DMS79 (cell line): ENCODE measurements around the gene PEX12.
"Not testable (repeated sequence)": the region's sequence is repeated elsewhere in the genome, so short reads cannot be mapped to it uniquely, and the experiment has no call there.

Source experiments
- DNase-seq: peaks from one replicate; lab custom pipeline; 2025; lab: John Stamatoyannopoulos, UW

PEX12 gene

GRCh38 chr17:35577830-35578196, 558 bp downstream of the PEX12 start:
- DNase-seq, result no peak

DNA sequence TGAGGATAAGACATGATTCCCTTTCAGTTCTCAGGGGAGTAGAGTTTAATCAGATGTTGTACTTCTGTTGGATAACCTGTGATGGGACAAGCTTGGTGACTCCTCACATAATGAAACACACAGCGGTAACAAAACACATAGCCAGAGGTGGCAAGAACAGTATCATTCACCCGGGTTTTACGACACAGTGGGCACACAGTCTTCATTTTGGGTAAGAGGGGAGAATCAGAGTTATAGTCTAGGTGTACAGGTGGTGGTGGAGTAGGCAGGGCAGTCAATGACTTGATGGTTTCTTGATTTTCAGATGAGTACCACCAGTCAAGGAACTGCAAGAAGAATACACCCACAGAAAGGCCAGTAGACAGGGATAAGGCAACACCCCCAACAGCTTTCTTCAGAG, 2.6 kb downstream of the PEX12 start:
- no peak for DNase-seq

DNA sequence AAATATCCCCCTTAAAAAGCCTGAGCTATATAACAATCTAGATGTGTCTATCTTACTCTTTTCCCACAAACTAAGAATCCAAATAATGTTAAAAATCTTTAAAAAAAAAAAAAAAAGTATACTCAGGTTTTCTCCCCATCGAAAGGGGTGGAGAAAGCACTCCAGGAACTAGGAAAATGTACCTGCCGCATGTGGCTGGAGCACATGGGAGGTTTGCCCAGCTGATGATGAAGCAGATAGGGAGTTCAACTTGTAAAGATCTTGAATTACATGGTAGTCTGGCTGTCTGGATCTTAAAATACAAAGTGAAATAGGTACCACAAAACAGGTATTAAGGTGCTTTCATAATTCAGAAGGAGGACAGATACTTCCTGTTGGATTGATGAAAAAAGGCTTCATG, 9.0 kb downstream of the PEX12 start:
- DNase-seq, result no peak

DNA sequence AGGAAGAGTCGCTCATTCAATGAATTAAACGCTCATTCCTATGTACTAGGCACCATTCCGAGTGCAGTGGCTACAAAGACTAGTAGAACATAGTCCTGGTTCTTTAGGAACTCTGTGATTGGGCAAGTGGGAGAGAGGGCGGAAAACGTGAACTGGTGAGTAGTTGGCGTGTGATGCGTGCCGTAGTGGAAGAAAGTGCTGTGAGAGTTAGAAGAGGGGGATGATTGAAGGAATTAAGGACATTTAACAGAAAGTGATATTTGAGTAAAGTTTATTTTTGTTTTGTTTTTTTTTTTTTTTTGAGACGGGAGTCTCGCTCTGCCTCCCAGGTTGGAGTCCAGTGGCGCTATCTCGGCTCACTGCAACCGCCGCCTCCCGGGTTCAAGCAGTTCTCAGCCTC, 9.8 kb downstream of the PEX12 start:
- no peak for DNase-seq

GRCh38 chr17:35566968-35567367, 11.4 kb downstream of the PEX12 start:
- no peak for DNase-seq

DNA sequence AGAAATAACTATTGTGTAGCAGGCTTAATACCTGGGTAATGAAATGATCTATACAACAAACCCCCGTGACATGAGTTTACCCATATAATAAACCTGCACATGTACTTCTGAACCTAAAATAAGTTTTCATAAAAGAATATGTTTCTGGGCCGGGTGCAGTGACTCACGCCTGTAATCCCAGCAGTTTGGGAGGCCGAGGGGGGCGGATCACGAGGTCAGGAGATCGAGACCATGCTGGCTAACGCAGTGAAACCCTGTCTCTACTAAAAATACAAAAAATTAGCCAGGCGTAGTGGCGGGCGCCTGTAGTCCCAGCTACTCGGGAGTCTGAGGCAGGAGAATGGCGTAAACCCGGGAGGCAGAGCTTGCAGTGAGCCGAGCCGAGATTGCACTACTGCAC, 15.2 kb downstream of the PEX12 start:
- DNase-seq, result not testable (repeated sequence)

GRCh38 chr17:35560703-35561102, 17.7 kb downstream of the PEX12 start, which contains the start of gene SLFN14:
TSS of gene SLFN14 (minus strand) at chr17:35560819. CDS start at chr17:35558062, 2,757 bp downstream.
- DNase-seq, result no peak

DNA sequence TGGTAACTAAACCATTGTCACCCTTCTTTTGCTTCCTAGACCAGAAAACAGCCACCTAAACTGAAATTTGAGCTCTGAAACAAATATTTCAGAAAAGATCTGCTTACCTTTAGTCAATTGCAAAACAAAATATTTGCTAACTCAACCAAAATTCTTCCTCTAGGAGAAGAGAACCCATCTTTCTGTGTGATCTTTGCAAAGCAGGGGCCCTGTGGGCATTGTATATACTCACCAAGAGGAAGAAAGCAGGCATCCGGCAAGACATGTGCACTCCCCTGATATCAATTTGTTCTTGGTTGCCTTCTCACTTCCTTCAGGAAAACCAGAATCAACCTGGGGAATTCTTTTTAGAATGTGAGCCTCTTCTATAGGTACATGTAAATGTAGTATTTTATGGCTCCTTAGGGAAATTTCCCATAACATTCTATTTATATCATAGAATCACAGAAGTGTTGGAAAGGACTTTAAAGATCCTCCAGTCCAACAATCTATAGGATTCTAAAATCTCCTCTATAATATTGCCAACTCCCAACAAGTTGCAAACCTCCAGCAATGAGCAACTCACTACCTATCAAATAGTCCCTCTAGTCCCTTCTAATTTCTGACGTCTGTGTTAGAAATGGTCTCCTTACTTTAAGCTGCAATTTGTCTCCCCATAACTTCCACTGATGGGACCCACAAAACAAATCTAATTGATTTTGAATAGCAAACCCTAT, 18.7 kb downstream of the PEX12 start:
- no peak for DNase-seq

- no peak for DNase-seq
These were observed 21.0 kb downstream of the PEX12 start for GRCh38 chr17:35557353-35557752.

- no peak for DNase-seq
These were observed 22.7 kb downstream of the PEX12 start for GRCh38 chr17:35555691-35556090.

DNA sequence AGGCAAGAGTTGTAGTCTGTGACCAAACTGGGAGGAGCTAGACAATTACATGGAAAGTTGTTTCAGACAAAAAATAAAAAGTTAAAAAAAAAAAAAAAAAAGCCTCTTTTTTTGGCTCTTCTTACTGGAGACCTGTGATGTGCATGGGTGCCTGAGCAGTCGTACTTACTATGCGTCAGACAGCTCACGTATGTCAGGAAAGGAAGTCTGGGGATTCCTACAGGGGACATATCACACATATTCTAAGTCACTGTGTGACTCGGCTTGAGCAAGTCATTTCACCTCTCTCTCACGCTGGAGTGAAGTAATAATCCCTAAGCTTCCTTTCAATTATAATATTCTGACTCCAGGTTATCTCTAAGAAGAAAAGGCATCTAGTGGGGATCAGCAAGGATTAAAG, 23.7 kb downstream of the PEX12 start:
- DNase-seq, result no peak

- DNase-seq, result no peak
These were observed 25.1 kb downstream of the PEX12 start for GRCh38 chr17:35553310-35553709.

DNA sequence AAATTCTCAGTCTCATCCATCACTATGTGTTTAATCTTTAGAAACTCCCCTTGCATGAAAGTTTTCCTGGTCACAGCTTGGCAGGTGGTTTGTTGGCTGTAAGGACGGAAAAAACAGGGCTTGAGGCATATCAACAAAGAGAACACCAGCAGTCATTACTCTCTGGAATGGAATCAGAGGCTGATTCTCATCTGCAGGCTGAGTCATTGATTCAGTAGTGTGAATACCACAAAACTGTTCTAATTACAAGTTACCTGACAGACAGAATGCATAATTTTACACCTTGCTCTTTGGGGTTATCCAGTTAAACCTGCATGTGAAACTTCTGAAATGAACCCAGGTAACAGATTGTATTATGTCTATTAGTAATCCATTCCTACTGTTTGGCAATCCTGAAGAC, 29.4 kb downstream of the PEX12 start:
- no peak for DNase-seq

DNA sequence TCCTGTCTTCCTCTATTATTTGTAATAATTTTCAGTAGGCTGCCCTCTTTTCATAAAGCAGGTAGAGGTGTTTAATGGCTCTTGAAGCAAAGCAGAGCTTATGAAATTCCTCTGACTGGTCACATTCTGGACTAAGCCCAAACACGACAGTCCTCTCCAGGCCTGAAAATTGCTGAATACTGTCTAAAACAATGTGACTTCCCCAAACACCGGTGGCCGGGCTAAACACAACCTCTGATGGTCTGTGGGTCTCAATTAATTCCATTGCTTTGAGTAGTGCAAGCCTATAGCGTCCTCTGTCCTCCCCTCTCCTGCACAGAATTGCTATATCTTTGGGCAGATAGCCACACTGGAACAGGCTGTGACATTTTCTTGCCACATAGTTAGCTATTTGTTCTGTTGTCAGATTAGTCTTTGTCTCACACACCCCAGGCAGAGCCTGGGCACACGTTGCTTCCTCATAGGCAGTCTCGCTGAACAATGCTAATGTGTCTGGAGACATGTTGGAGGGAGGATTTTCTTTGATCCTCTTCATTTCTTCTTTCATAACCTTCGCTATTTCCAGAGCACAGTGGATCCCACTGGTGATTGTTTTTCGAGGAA, 30.1 kb downstream of the PEX12 start:
- DNase-seq, result no peak

DNA sequence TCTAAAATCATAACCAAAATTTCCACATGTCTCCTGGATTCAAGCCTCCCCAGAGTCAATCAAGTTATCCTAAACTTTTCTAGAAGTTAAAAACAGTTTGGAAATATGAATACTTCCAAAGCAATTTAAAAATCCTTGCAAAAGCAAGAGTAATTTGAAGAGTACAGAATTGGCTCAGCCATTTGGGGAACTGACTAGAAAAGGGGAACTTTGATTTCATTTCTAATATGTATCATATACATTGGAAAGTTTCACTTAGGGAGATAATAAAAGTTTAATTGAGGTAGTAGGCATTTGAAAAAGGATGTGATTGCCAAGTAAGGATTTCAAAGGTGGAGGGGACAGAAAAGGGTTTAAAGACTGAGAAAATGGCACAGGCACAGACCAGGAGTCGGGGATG, 31.9 kb downstream of the PEX12 start:
- DNase-seq, result no peak

DNA sequence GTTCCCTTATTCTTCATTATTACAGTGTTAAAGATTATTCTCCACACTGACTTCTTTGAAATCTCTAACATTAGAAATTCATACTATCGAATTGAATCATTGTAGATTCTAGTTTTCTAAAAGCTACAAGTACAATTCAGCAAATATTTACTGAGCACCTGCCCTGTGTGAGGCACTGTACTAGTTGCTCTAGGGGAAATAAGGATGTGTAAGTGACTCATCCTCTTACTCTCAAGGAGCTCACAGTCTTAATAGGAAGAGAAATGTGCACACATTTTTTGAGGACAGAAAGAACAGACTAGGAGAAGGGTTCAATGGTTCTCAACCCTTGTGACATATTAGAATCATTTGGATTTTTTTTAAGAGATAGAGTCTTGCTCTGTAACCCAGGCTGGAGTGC, 33.2 kb downstream of the PEX12 start:
- DNase-seq, result no peak

GRCh38 chr17:35543856-35544255, 34.5 kb downstream of the PEX12 start:
- DNase-seq, result no peak

- no peak for DNase-seq
These were observed 35.4 kb downstream of the PEX12 start for GRCh38 chr17:35542990-35543389.

GRCh38 chr17:35541434-35541833, 36.9 kb downstream of the PEX12 start:
- no peak for DNase-seq

- no peak for DNase-seq
These were observed 37.6 kb downstream of the PEX12 start for GRCh38 chr17:35540589-35541404.

- DNase-seq, result no peak
These were observed 38.7 kb downstream of the PEX12 start for GRCh38 chr17:35539659-35540026.

DNA sequence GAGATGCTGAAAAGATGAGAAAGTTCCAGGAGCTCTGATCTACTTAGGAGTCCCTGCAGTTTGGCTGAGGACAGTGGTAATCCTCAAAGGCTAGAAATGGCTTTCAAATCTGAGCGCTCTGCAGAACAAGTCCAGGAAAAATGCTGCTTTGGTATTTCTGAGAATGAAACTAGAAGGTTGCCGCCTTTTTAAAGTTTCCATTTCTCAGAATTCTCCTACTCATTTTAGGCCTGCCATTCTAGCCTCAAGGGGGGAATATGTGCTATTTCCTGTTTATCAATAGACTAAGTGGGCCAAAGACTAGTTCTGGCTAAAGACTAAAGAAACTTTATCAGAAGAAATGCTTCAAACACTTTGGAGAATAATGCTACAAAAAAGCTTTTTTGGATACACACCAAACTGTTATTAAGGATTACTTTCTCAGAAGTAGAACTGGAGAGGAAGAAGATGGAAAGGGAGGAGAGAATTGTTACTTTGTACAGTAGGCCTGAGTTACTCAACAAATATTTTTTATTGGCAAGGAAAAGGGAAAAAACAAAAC, 40.7 kb downstream of the PEX12 start, which contains the start of gene SLFN12L:
Gene SLFN12L, minus strand, starts transcription at position 78 of the 541 bp plus-strand sequence. CDS start 15,314 bp downstream, outside the sequence.
- no peak for DNase-seq
